ENCODE measurements around the gene TRMT61B.

The TRMT61B gene

GRCh38 chr2:28801726-28802125, 68.4 kb downstream of the TRMT61B start:
- H3K27ac ChIP-seq (replicated peaks; ENCODE audit: low read length), result no peak overlapping the region

More at GRCh38 chr2:28801726-28802125, 68.4 kb downstream of the TRMT61B start:
- H2BK120ac ChIP-seq (ENCODE audit: low read depth, low read length), result no peak overlapping the region
- no peak overlapping the region for H3K18ac ChIP-seq (ENCODE audit: low read length)
- H3K79me1 ChIP-seq (ENCODE audit: low read depth, low read length), result no peaks in the 10 kb centered on the region
- peaks cover 0 to 12% of the 10 kb centered on the region in 2 donors for H3K9me3 ChIP-seq (replicated peaks in 1 of 2; ENCODE audit: control insufficient read depth in 2 of 2, insufficient read depth in 1 of 2, low read depth in 1 of 2, low read length in 2 of 2)
- no peak overlapping the region for H4K8ac ChIP-seq (ENCODE audit: low read depth, low read length)
- no peak overlapping the region for H2BK12ac ChIP-seq (ENCODE audit: low read length)
- H3K9ac ChIP-seq (ENCODE audit: low read depth, low read length, poor library complexity), result no peak overlapping the region
- H3K14ac ChIP-seq (ENCODE audit: low read length), result no peak overlapping the region
- DNase-seq (ENCODE audit: low spot score), result no peak
- no peak overlapping the region for H3K4ac ChIP-seq (ENCODE audit: low read length)
- WGBS, 2 donors (ENCODE audit: extremely low coverage in 2 of 2, insufficient read length in 2 of 2, insufficient replicate concordance in 1 of 2), result no CpG with 5 or more reads among the region's 3 CpGs
- no peak overlapping the region for H3K23ac ChIP-seq (ENCODE audit: low read depth, low read length, poor library complexity)
- no peak overlapping the region for H4K91ac ChIP-seq (ENCODE audit: low read depth, low read length, poor library complexity)
- H3K4me2 ChIP-seq (ENCODE audit: insufficient read depth, low read length, poor library complexity, severe bottlenecking), result no peak overlapping the region
- no peaks in the 10 kb centered on the region for H3K27me3 ChIP-seq (ENCODE audit: control insufficient read depth in 3 of 3, insufficient read depth in 3 of 3, low read depth in 1 of 3, low read length in 3 of 3)
- H2BK15ac ChIP-seq (ENCODE audit: low read length), result no peak overlapping the region
- H3K4me3 ChIP-seq (ENCODE audit: low read length in 2 of 2), result no peak overlapping the region
- H2AK5ac ChIP-seq (ENCODE audit: low read depth, low read length), result no peak overlapping the region
- H2AFZ ChIP-seq (ENCODE audit: low read length), result no peak overlapping the region
- peaks cover 0 to 97% of the 10 kb centered on the region in 2 donors for H3K36me3 ChIP-seq (replicated peaks in 1 of 2; ENCODE audit: control insufficient read depth in 2 of 2, insufficient read depth in 2 of 2, low read length in 2 of 2)
- no peaks in the 10 kb centered on the region for H3K4me1 ChIP-seq (ENCODE audit: control insufficient read depth in 2 of 2, insufficient read depth in 1 of 2, low read depth in 1 of 2, low read length in 2 of 2)
- H2BK5ac ChIP-seq (ENCODE audit: low read length), result no peak overlapping the region

Small RNA genes lying within 50 kb of the gene (small RNA-seq; reads per million reads assigned to genes)
- 1,066 reads per million, percentile 99 among the genes with 10 or more reads in this experiment for gene SNORD92 (ENCODE audit: insufficient read depth)

Data from neuronal stem cell (in vitro differentiated cells).